ENCODE measurements around the gene FGF2. TPM values are rescaled to one million over a fixed set of nuclear protein-coding genes. Genes with fewer than 3 reads are reported as not detected.

The FGF2 gene
- total RNA-seq, 4 donors from 2014 or later, result 27.0 to 46.4 (median 32.1) TPM

GRCh38 chr4:122914938-122915337 lies 88.3 kb downstream of the FGF2 start:
- no peaks in the 10 kb centered on the region for H3K27me3 ChIP-seq
- H3K4me3 ChIP-seq, result no peak overlapping the region
- no peak overlapping the region for H3K27ac ChIP-seq (replicated peaks in 1 of 4)
- no peak for DNase-seq (ENCODE audit: extremely low spot score)
- WGBS, result 72% methylated on average over 3 of the region's 3 CpGs
- no peak for TF ChIP-seq CTCF (IDR thresholded peaks at IDR 0.05)
- TF ChIP-seq EP300 (IDR thresholded peaks at IDR 0.05), result no peak
- no peak for TF ChIP-seq POLR2A (IDR thresholded peaks at IDR 0.05; ENCODE audit: low read depth)
- TF ChIP-seq POLR2AphosphoS5 (IDR thresholded peaks at IDR 0.05), result no peak
- H3K4me1 ChIP-seq, result peaks cover 0 to 7% (median 2%) of the 10 kb centered on the region in 4 donors
- H3K9me3 ChIP-seq, result no peaks in the 10 kb centered on the region
- peaks cover 0 to 21% (median 10%) of the 10 kb centered on the region in 4 donors for H3K36me3 ChIP-seq
- intact Hi-C loops (cut with DNase I), result loop anchor here (5.0 kb wide), 1 partner anchor 153 kb away; no protein-coding TSS in a partner anchor

- no peak for TF ChIP-seq POLR2A (IDR thresholded peaks at IDR 0.05; ENCODE audit: low read depth)
- no peak for TF ChIP-seq POLR2AphosphoS5 (IDR thresholded peaks at IDR 0.05)
- TF ChIP-seq CTCF (IDR thresholded peaks at IDR 0.05), result no peak
- no peak for TF ChIP-seq EP300 (IDR thresholded peaks at IDR 0.05)
- H3K27me3 ChIP-seq, result no peaks in the 10 kb centered on the region
- H3K36me3 ChIP-seq, result peaks cover 0 to 21% (median 8%) of the 10 kb centered on the region in 4 donors
- no peak overlapping the region for H3K4me3 ChIP-seq
- no peaks in the 10 kb centered on the region for H3K9me3 ChIP-seq
- peaks cover 8 to 25% (median 10%) of the 10 kb centered on the region in 4 donors for H3K4me1 ChIP-seq
- intact Hi-C loops (cut with DNase I), result no loop called here
- DNase-seq (ENCODE audit: extremely low spot score), result no peak
- no peak overlapping the region for H3K27ac ChIP-seq (replicated peaks in 1 of 4)
- 85% methylated on average over 5 of the region's 5 CpGs for WGBS
Measured at GRCh38 chr4:122917731-122918130, 91.1 kb downstream of the FGF2 start.

GRCh38 chr4:122920473-122920872 lies 93.8 kb downstream of the FGF2 start:
- Histone ChIP-seq H3K4me1 (peaks cover 15 to 42% (median 24%) of the 10 kb centered on the region in 4 donors), H3K27me3 (no peaks in the 10 kb centered on the region), H3K9me3 (no peaks in the 10 kb centered on the region), H3K27ac (replicated peaks in 1 of 4) (no peak overlapping the region), H3K4me3 (no peak overlapping the region), H3K36me3 (peaks cover 0 to 11% (median 4%) of the 10 kb centered on the region in 4 donors)
- intact Hi-C loops (cut with DNase I), result loop anchor here (5.0 to 10.0 kb wide), 2 partner anchors 93 to 316 kb away; partner anchors contain the start of gene FGF2
- no peak for DNase-seq (ENCODE audit: extremely low spot score)
- TF ChIP-seq CTCF (IDR thresholded peaks at IDR 0.05), result no peak
- no peak for TF ChIP-seq EP300 (IDR thresholded peaks at IDR 0.05)
- TF ChIP-seq POLR2AphosphoS5 (IDR thresholded peaks at IDR 0.05), result no peak
- no peak for TF ChIP-seq POLR2A (IDR thresholded peaks at IDR 0.05; ENCODE audit: low read depth)
- WGBS, result 90% methylated on average over 5 of the region's 5 CpGs

- Histone ChIP-seq H3K4me3 (peak overlapping the region; percentile 80 to 95 (median 88)), H3K4me1 (peaks cover 15 to 42% (median 24%) of the 10 kb centered on the region in 4 donors), H3K27me3 (no peaks in the 10 kb centered on the region), H3K9me3 (no peaks in the 10 kb centered on the region), H3K27ac (replicated peaks in 1 of 4) (peak overlapping the region; percentile 73 to 85 (median 84)), H3K36me3 (peaks cover 0 to 6% (median 2%) of the 10 kb centered on the region in 4 donors)
- TF ChIP-seq EP300 (IDR thresholded peaks at IDR 0.05), result no peak
- TF ChIP-seq POLR2A (IDR thresholded peaks at IDR 0.05; ENCODE audit: low read depth), result no peak
- TF ChIP-seq POLR2AphosphoS5 (IDR thresholded peaks at IDR 0.05), result no peak
- TF ChIP-seq CTCF (IDR thresholded peaks at IDR 0.05), result no peak
- 84% methylated on average over 3 of the region's 5 CpGs for WGBS
- intact Hi-C loops (cut with DNase I), result loop anchor here (5.0 to 10.0 kb wide), 2 partner anchors 94 to 316 kb away; partner anchors contain the start of gene FGF2
- no peak for DNase-seq (ENCODE audit: extremely low spot score)
Measured at GRCh38 chr4:122921300-122921699, 94.7 kb downstream of the FGF2 start.
